IPS-20b (cell line): ENCODE results near the gene CREB3L1.
"Not testable (repeated sequence)": the region's sequence is repeated elsewhere in the genome, so short reads cannot be mapped to it uniquely, and the experiment has no call there.

Experiments
- H3K27ac ChIP-seq: one replicate; pipeline ENCODE4 v1.5.1; 2013; ENCODE audit warnings: low read length
- H3K27me3 ChIP-seq: 2 replicates; pipeline ENCODE4 v1.6.1; 2013; ENCODE audit warnings: mild to moderate bottlenecking, low read length, inconsistent platforms; ENCODE audit not compliant: insufficient read depth
- H3K36me3 ChIP-seq: 2 replicates; pipeline ENCODE4 v1.6.1; 2013; ENCODE audit warnings: low read depth, mild to moderate bottlenecking, inconsistent platforms, low read length, moderate library complexity; ENCODE audit not compliant: insufficient read depth
- H3K4me1 ChIP-seq: 2 replicates; pipeline ENCODE4 v1.6.1; 2013; ENCODE audit warnings: mild to moderate bottlenecking, control low read depth, inconsistent platforms, low read length, moderate library complexity; ENCODE audit not compliant: insufficient read depth
- H3K4me3 ChIP-seq: 2 replicates; pipeline ENCODE4 v1.5.1; 2013; ENCODE audit warnings: mild to moderate bottlenecking, low read length, inconsistent platforms
- H3K9ac ChIP-seq: 2 replicates; pipeline ENCODE4 v1.6.1; 2013; ENCODE audit warnings: low read depth, mild to moderate bottlenecking, inconsistent platforms, low read length, moderate library complexity
- H3K9me3 ChIP-seq: 2 replicates; pipeline ENCODE4 v1.6.1; 2013; ENCODE audit warnings: mild to moderate bottlenecking, low read depth, low read length, inconsistent platforms; ENCODE audit not compliant: insufficient read depth

CREB3L1 gene

DNA sequence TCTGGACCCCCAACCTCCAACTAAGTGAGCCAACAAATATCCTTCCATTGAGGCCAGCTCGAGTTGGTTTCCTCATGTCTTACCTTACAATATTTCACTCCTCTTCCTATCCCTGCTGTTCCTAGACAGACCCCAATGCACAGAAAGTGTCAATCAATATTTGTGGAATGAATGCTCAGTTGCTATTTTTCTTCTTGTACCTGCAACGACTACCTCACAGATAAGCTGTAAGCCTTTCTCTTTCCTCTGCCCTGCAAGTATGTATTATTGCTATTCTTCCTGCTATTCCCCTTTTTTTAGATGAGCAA, 26.8 kb upstream of the CREB3L1 start:
- no peaks in the 10 kb centered on the region for H3K27me3 ChIP-seq
- peaks cover 7% of the 10 kb centered on the region; the same call in 1 of the 2 replicates for H3K4me1 ChIP-seq
- H3K4me3 ChIP-seq = no peak overlapping the region
- no peaks in the 10 kb centered on the region for H3K36me3 ChIP-seq
- H3K27ac ChIP-seq = no peak overlapping the region
- H3K9ac ChIP-seq = no peak overlapping the region
- H3K9me3 ChIP-seq = no peaks in the 10 kb centered on the region

DNA sequence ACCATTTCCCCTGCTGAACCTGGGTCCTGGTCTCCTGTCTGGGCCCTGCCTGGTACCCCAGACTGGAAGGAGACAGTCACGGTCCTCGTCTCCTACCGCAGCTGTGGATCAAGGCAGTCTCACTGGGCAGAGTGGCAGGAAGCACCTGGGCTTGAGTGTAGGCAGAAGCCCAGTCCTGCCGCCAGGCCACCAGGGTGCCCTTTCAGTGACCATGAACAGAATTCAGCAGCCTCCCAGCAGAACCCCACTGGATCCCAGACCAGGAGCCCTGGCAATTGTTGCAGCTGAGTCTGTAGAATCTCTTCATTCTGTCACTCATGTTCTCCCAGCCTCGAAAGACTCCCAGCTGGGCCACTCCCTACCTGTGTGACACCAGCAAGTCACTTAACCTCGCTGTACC, 25.5 kb upstream of the CREB3L1 start:
- H3K9me3 ChIP-seq = no peaks in the 10 kb centered on the region
- H3K27ac ChIP-seq = no peak overlapping the region
- H3K36me3 ChIP-seq = no peaks in the 10 kb centered on the region
- H3K4me3 ChIP-seq = no peak overlapping the region
- H3K9ac ChIP-seq = no peak overlapping the region
- no peaks in the 10 kb centered on the region for H3K27me3 ChIP-seq
- H3K4me1 ChIP-seq = peaks cover 7% of the 10 kb centered on the region; the same call in 1 of the 2 replicates

DNA sequence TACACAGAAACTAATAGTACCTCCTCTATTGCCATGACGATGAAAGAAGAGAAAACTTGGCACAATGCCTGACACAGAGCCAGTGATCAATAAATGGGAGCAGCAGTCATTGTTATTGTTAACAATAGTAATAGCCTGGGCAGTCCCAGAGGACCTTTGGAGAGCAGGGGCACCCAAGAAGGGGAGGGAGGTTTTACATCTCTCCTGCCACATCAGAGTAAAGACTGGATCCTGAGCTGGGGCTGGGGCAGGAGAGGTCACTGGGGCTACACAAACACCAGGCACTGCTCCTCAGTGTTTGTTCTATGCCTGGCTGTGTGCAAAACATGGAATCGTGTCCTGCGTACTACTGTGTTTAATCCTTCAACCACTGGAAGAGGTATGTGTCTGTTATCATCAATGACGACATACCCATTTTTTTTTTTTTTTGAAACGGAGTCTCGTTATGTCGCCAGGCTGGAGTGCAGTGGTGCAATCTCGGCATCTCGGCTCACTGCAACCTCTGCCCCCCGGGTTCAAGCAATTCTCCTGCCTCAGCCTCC, 25.0 kb upstream of the CREB3L1 start:
- Histone ChIP-seq H3K4me3 (no peak overlapping the region), H3K27me3 (no peaks in the 10 kb centered on the region), H3K36me3 (no peaks in the 10 kb centered on the region), H3K9ac (no peak overlapping the region), H3K27ac (no peak overlapping the region), H3K9me3 (no peaks in the 10 kb centered on the region), H3K4me1 (peaks cover 7% of the 10 kb centered on the region; the same call in 1 of the 2 replicates)

DNA sequence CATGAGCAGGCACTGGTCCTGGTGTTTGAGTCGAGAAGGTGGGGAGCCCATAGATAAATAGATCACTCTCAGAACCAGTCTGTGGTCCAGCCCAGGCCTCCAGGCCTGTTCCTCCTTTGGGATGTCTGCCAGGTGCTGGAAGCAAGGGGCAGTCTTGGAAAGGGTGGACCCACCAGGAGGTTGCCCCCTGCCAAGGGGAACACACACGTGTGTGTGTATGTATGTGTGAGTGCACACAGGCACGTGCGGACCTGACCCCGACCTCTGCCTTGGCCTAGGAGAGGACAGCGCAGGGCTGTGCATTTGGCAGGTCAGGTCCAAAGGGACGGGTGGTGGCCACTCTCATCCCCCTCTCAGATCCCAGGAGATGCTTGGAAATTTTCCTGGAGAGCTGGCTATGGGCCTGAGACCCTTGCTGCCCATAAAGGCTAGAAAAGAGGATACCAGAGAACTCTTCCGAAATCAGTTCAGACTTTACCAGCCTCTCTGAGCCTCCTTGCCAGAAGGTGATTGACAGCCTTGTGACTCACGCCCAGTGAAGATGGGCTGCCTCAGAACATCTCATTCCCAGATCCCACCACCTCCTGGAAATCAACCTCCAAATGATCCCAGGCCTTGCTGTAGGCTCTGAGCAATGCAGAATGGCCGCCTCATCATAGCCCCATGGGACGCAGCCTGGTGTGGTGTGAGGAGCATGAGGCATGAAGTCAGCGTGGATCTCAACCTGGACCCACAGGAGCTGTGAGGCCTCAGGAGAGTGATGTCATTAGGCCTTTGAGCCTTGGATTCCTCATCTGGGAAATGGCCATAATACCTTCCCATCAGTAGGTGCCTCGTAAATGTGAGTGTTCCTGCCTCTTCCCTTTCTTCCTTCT, 24.0 kb upstream of the CREB3L1 start:
- Histone ChIP-seq H3K27ac (no peak overlapping the region), H3K9ac (no peak overlapping the region), H3K9me3 (no peaks in the 10 kb centered on the region), H3K27me3 (no peaks in the 10 kb centered on the region), H3K4me3 (no peak overlapping the region), H3K36me3 (no peaks in the 10 kb centered on the region), H3K4me1 (peaks cover 5% of the 10 kb centered on the region; the same call in 1 of the 2 replicates)

DNA sequence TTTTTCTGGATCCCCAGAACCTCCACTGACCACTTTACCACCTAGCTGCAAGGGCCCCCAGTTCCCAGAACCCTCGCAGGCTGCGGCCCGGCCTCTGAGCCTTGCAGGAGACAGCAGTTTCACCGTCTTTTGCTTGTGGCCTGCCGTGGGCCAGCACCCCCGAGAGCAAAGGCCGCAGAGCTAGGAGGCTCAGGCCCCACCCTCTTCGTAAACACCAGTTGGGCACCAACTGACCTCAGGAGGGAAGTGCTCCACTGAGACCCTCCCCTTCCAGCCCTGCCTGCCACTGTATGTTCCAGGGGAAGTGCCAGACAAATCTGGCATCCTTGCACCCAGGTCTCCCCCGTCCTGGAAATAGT, 23.4 kb upstream of the CREB3L1 start:
- no peaks in the 10 kb centered on the region for H3K36me3 ChIP-seq
- H3K4me3 ChIP-seq = no peak overlapping the region
- no peaks in the 10 kb centered on the region for H3K9me3 ChIP-seq
- 0 out of 2 replicates have a peak, but pooled peaks cover under 1% of the 10 kb centered on the region for H3K4me1 ChIP-seq
- H3K27me3 ChIP-seq = no peaks in the 10 kb centered on the region
- H3K9ac ChIP-seq = no peak overlapping the region
- H3K27ac ChIP-seq = no peak overlapping the region

DNA sequence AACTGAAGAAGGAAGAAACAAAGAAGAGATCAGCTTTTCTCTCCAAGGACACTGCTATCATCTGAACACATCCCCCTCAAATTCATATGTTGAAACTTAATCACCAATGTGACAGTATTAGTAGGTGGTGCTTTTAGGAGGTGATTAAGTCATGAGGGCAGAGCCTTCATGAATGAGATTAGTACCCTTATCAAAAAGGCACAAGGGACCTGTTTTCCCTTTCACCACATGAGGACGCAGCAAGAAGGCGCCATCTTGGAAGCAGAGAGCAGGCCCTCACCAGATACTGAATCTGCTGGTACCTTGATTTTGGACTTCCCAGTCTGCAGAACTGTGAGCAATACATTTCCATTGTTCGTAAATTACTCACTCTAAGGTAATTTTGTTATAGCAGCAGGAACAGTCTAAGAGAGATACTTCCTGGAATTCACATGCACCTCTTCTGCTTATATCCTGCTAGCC, 20.9 kb upstream of the CREB3L1 start:
- H3K36me3 ChIP-seq = no peaks in the 10 kb centered on the region
- H3K27me3 ChIP-seq = no peaks in the 10 kb centered on the region
- no peak overlapping the region for H3K4me3 ChIP-seq
- H3K9ac ChIP-seq = no peak overlapping the region
- no peak overlapping the region for H3K27ac ChIP-seq
- no peaks in the 10 kb centered on the region for H3K4me1 ChIP-seq
- no peaks in the 10 kb centered on the region for H3K9me3 ChIP-seq

DNA sequence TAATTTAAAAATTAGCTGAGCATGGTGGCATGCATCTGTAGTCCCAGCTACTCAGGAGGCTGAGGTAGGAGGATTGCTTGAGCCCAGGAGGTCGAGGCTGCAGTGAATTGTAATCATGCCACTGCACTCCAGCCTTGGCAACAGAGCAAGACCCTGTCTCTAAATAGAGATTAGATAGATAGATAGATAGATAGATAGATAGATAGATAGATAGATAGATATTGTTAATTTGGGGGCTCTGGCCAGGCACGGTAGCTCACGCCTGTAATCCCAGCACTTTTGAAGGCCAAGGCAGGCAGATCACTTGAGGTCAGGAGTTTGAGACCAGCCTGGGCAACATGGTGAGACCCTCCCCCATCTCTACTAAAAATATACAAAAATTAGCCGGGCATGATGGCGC, 18.1 kb upstream of the CREB3L1 start:
- not testable (repeated sequence) for H3K36me3 ChIP-seq, H3K9ac ChIP-seq, H3K4me1 ChIP-seq, H3K27ac ChIP-seq, H3K9me3 ChIP-seq, H3K27me3 ChIP-seq, H3K4me3 ChIP-seq

DNA sequence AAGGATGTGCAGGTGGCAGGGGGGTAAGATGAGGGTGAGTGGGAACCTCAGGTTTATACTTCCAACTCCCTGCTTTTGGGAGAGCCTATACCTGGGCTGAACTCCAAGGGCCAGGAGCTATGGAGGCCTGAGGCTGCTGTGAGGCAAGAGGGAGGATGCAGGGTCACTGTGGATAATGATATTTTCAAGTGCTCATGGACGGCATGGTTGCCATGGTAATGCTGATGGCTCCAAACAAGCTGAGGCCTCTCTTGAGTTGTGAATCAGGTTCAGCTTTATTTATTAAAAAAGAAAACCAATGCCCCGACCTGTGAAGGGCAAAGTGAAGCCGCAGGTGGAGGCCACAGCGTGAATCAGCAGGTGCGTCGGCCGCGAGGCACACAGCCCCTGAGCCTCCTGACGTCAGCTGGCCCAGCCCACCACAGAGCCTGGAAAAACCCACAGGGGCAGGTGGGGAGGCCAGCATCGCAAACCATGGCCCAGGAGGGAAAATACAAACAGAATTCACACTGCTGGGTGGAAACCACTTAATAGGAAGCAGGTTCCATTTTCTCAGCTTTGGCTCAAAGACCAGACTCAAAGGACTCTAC, 17.4 kb upstream of the CREB3L1 start:
- no peaks in the 10 kb centered on the region for H3K9me3 ChIP-seq
- no peaks in the 10 kb centered on the region for H3K4me1 ChIP-seq
- H3K36me3 ChIP-seq = no peaks in the 10 kb centered on the region
- H3K4me3 ChIP-seq = no peak overlapping the region
- no peak overlapping the region for H3K27ac ChIP-seq
- no peak overlapping the region for H3K9ac ChIP-seq
- no peaks in the 10 kb centered on the region for H3K27me3 ChIP-seq

DNA sequence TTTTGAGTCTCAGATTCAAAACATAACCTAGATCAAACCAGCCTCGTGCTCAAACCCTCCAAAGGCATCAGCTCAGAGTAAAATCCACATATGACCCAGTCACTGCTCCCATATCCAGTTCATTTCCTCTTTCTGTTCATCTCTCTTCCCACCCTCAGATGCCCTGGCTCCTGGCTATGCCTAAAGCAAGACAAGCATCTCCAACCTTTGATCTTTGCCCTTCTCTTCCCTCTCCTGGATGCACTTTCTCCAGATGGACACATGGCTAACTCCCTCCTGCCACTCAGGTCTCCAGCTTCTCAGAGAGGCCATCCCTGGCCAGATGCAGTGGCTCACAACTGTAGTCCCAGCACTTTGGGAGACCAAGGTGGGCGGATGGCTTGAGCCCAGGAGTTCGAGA, 14.3 kb upstream of the CREB3L1 start:
- Histone ChIP-seq H3K4me3 (no peak overlapping the region), H3K27ac (no peak overlapping the region), H3K4me1 (no peaks in the 10 kb centered on the region), H3K27me3 (no peaks in the 10 kb centered on the region), H3K9me3 (no peaks in the 10 kb centered on the region), H3K9ac (no peak overlapping the region), H3K36me3 (no peaks in the 10 kb centered on the region)

DNA sequence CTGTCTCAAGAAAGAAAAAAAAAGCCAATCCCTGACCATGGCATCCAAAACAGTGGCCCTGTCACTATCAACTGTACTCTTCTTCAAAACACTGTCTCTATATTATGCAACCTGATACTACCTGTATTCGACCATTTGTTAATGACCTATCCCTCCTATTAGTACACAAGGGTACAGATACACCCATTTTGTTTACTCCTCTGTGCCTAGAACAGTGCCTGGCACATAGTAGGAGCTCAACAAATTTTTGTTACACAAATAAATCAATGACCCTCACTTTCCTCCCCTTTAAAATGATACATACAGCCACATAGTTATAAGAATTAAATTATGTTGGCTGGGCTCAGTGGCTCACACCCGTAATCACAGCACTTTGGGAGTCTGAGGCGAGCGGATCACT, 13.4 kb upstream of the CREB3L1 start:
- H3K4me3 ChIP-seq = no peak overlapping the region
- no peaks in the 10 kb centered on the region for H3K36me3 ChIP-seq
- no peak overlapping the region for H3K27ac ChIP-seq
- H3K9me3 ChIP-seq = no peaks in the 10 kb centered on the region
- no peaks in the 10 kb centered on the region for H3K4me1 ChIP-seq
- H3K27me3 ChIP-seq = no peaks in the 10 kb centered on the region
- no peak overlapping the region for H3K9ac ChIP-seq

DNA sequence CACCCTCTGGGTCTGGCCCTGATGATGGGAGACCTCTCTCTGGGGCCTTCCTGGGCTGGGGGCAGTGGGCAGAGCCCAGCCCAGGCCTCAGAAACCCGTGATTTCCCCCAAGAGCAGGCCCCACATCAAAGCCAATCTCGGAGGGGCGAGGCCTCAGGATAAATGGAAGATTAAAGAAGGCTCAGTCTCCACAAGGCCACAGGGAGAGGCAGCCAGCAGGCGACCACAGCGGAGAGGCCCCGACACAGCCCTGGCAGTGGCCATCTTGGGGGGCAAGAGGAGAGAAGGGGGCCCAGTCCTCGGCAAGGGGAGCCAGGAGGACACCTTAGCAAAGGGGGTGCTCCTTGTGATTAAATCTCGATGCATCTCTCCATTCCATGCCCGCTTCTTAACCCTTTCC, 12.5 kb upstream of the CREB3L1 start:
- no peaks in the 10 kb centered on the region for H3K36me3 ChIP-seq
- no peaks in the 10 kb centered on the region for H3K9me3 ChIP-seq
- no peaks in the 10 kb centered on the region for H3K27me3 ChIP-seq
- no peak overlapping the region for H3K9ac ChIP-seq
- H3K27ac ChIP-seq = no peak overlapping the region
- no peak overlapping the region for H3K4me3 ChIP-seq
- no peaks in the 10 kb centered on the region for H3K4me1 ChIP-seq

DNA sequence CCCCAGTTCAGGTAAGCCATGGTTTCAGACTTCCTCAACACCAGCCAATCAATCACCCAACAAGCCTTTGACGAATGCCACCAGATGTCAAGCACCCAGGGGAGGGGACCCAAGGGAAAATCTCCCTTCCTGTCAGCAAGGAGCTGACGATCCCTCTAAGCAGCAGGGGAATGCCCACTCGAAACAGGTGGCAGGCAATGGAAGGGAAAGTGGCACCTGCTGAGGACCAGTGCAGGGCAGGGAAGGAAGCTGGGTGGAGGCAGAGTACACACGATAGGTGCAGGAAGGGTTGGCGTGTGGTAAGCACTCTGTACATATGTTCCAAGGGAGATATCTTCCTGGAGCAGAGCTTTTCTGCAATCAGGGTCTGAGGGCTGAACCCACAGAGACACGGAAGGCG, 11.7 kb upstream of the CREB3L1 start:
- Histone ChIP-seq H3K9me3 (no peaks in the 10 kb centered on the region), H3K27ac (no peak overlapping the region), H3K36me3 (no peaks in the 10 kb centered on the region), H3K27me3 (no peaks in the 10 kb centered on the region), H3K9ac (no peak overlapping the region), H3K4me1 (no peaks in the 10 kb centered on the region), H3K4me3 (no peak overlapping the region)
